SU-DHL-6 (cell line): ENCODE measurements around the gene NCAPG2.

Experiments used
- H2AFZ ChIP-seq: fragments of 200-600 bp; sonication (generic); 2 replicates; pipeline ENCODE4 v1.6.1; 2014; ENCODE audit warnings: low read depth, mild to moderate bottlenecking, moderate library complexity, mixed read lengths, antibody characterized with exemption, low read length; ENCODE audit not compliant: severe bottlenecking
- H3F3A ChIP-seq: fragments of 200-600 bp; shearing (Covaris generic); 2 replicates; pipeline ENCODE4 v1.6.0; 2016; ENCODE audit warnings: antibody characterized with exemption, mild to moderate bottlenecking; ENCODE audit not compliant: insufficient read depth
- H3K27ac ChIP-seq: fragments of 200-600 bp; sonication (generic); 2 replicates; pipeline ENCODE4 v1.5.1; 2016; ENCODE audit warnings: low read depth, mild to moderate bottlenecking, low read length, moderate library complexity, mixed read lengths
- H3K27me3 ChIP-seq: fragments of 200-600 bp; sonication (generic), shearing (Covaris generic); 2 replicates; pipeline ENCODE4 v1.6.0; 2014; ENCODE audit warnings: mild to moderate bottlenecking, low read length
- H3K36me3 ChIP-seq: fragments of 200-600 bp; sonication (generic); 2 replicates; pipeline ENCODE4 v1.6.1; 2014; ENCODE audit warnings: mild to moderate bottlenecking, low read length, mixed read lengths
- H3K4me2 ChIP-seq: fragments of 300-600, 200-600 bp; shearing (Covaris generic), sonication (generic); 2 replicates; pipeline ENCODE4 v1.6.0; 2014; ENCODE audit warnings: low read length, low read depth, mild to moderate bottlenecking; ENCODE audit not compliant: poor library complexity, severe bottlenecking
- H3K4me3 ChIP-seq: fragments of 200-600 bp; sonication (generic); 2 replicates; pipeline ENCODE4 v1.5.1; 2014; ENCODE audit warnings: antibody characterized with exemption, low read length, mild to moderate bottlenecking, mixed read lengths; ENCODE audit not compliant: insufficient read depth, poor library complexity, severe bottlenecking
- H3K79me2 ChIP-seq: fragments of 200-600 bp; sonication (generic); 2 replicates; pipeline ENCODE4 v1.6.1; 2014; ENCODE audit warnings: mild to moderate bottlenecking, low read length, moderate library complexity; ENCODE audit not compliant: insufficient read depth
- H3K9ac ChIP-seq: fragments of 200-600 bp; sonication (generic); 2 replicates; pipeline ENCODE4 v1.7.0; 2014; ENCODE audit warnings: mild to moderate bottlenecking, low read length
- H3K9me2 ChIP-seq: fragments of 200-600 bp; sonication (generic); replicated peaks from 2 replicates; pipeline ENCODE4 v1.6.1; 2014; ENCODE audit warnings: low read length; ENCODE audit not compliant: insufficient read depth
- H3K9me3 ChIP-seq: fragments of 200-600 bp; sonication (generic); 2 replicates; pipeline ENCODE4 v1.6.1; 2014; ENCODE audit warnings: low read length, mixed read lengths; ENCODE audit not compliant: insufficient read depth
- H4K20me1 ChIP-seq: fragments of 200-600 bp; sonication (generic); 2 replicates; pipeline ENCODE4 v1.6.1; 2014; ENCODE audit warnings: low read depth, mild to moderate bottlenecking, antibody characterized with exemption, low read length, moderate library complexity, mixed read lengths
- EZH2phosphoT487 ChIP-seq: fragments of 200-600 bp; sonication (generic), shearing (Covaris generic); conservative IDR thresholded peaks from 2 replicates; pipeline ENCODE4 v1.6.1; 2018; ENCODE audit warnings: mild to moderate bottlenecking, antibody characterized with exemption, low read length, moderate library complexity, mixed read lengths
- TF ChIP-seq, protein P1 (sequence below): fragments of 200-600 bp; sonication (generic); IDR thresholded peaks from one replicate; pipeline ENCODE4 v1.5.1; 2017; ENCODE audit warnings: antibody characterized with exemption, mild to moderate bottlenecking, low read length, moderate library complexity; ENCODE audit not compliant: insufficient read depth, poor library complexity, severe bottlenecking

The NCAPG2 gene

GRCh38 chr7:158731761-158732160, 27.2 kb upstream of the NCAPG2 start:
- H3K9me3 ChIP-seq, result no peaks in the 10 kb centered on the region
- H2AFZ ChIP-seq, result no peak overlapping the region
- H3K9ac ChIP-seq, result no peak overlapping the region
- H3K79me2 ChIP-seq, result no peaks in the 10 kb centered on the region
- TF ChIP-seq EZH2phosphoT487, result no peak
- TF ChIP-seq, protein P1, sequence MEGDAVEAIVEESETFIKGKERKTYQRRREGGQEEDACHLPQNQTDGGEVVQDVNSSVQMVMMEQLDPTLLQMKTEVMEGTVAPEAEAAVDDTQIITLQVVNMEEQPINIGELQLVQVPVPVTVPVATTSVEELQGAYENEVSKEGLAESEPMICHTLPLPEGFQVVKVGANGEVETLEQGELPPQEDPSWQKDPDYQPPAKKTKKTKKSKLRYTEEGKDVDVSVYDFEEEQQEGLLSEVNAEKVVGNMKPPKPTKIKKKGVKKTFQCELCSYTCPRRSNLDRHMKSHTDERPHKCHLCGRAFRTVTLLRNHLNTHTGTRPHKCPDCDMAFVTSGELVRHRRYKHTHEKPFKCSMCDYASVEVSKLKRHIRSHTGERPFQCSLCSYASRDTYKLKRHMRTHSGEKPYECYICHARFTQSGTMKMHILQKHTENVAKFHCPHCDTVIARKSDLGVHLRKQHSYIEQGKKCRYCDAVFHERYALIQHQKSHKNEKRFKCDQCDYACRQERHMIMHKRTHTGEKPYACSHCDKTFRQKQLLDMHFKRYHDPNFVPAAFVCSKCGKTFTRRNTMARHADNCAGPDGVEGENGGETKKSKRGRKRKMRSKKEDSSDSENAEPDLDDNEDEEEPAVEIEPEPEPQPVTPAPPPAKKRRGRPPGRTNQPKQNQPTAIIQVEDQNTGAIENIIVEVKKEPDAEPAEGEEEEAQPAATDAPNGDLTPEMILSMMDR, result no peak
- no peaks in the 10 kb centered on the region for H3K36me3 ChIP-seq
- no peaks in the 10 kb centered on the region for H3K9me2 ChIP-seq
- H3F3A ChIP-seq, result no peaks in the 10 kb centered on the region
- H4K20me1 ChIP-seq, result no peaks in the 10 kb centered on the region
- H3K27ac ChIP-seq, result no peak overlapping the region
- H3K4me3 ChIP-seq, result no peak overlapping the region
- H3K4me2 ChIP-seq, result no peak overlapping the region
- no peaks in the 10 kb centered on the region for H3K27me3 ChIP-seq

DNA sequence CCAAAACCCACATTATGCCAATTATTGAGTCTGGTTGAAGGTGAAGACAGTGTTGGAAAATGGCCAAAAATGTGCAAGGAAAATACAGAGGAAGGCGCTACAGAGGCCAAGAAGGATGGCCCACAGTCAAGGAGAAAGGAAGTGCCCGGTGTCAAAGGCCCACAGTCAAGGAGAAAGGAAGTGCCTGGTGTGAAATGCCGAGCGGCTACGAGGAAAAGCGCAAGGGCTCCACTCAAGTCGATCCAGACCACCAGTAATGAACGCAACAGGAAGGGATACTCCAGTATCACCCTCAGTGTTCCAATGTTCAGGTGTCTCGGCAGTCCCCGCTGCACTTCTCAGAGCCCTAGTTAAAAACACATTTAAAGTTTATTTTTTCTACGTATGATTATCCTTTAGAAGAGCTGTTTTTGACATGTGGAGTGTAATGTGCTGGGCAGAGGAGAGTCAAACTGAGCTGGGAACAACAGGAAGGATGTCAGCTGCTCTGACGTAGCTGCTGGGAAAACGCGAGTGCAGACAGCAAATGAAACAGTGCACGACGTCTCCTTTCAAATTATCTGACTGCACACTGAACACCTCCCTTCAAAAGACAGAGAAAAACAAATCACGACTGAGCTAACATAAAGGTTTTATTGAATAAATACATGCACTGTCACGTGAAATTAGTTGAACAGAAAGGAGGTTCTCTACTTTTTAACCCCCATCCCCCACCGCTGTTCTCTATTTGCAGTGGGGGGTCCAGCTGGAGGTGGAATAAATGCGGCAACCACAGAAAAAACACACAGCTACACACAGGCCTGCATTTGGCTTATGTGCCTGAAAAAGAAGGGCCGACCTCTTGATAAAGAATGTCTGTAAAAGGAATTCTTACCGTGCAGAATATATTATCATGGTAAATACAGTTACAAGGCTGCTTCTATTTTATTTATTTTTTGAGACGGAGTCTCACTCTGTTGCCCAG, 26.1 kb upstream of the NCAPG2 start:
- H3K4me2 ChIP-seq, result no peak overlapping the region
- H3K36me3 ChIP-seq, result no peaks in the 10 kb centered on the region
- H3K79me2 ChIP-seq, result no peaks in the 10 kb centered on the region
- H3K27ac ChIP-seq, result no peak overlapping the region
- no peaks in the 10 kb centered on the region for H3K9me2 ChIP-seq
- H3F3A ChIP-seq, result no peaks in the 10 kb centered on the region
- H3K27me3 ChIP-seq, result no peaks in the 10 kb centered on the region
- H3K9ac ChIP-seq, result no peak overlapping the region
- no peak overlapping the region for H3K4me3 ChIP-seq
- TF ChIP-seq EZH2phosphoT487, result no peak
- TF ChIP-seq, protein P1, result no peak
- no peak overlapping the region for H2AFZ ChIP-seq
- no peaks in the 10 kb centered on the region for H3K9me3 ChIP-seq
- H4K20me1 ChIP-seq, result no peaks in the 10 kb centered on the region

DNA sequence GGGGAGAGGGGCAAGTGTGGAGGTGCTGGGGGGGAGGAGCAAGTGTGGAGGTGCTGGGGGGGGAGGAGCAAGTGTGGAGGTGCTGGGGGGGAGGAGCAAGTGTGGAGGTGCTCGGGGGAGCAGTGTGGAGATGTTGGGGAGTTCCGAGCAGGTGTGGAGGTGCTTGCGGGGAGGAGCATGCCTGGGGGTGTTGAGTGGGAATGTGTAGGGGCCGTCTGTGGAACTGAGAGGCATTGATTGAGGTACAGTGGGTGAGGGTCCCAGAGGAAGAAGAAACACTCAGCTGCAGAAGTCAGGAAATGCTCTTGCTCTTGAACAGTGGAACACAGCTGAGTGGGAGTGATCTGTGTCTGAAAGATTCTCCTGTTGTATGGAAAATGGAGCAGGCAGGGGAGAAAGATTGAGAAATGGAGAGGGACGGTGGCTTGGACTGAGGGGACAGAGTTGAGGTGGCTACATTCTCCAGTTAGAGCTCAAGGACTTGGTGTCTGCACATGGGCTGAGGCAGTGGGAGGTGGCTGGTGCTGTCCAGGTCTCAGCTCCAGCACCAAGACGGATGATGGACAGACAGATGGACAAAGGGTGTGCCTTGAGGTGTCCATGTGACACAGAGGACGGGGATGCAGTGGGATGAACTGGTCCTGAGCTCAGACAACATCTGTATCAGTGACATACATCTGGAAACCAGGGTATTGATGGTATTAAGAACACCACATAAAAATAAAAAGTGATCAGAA, 25.2 kb upstream of the NCAPG2 start:
- no peaks in the 10 kb centered on the region for H3F3A ChIP-seq
- no peak overlapping the region for H3K4me2 ChIP-seq
- H3K36me3 ChIP-seq, result no peaks in the 10 kb centered on the region
- TF ChIP-seq, protein P1, result no peak
- no peak for TF ChIP-seq EZH2phosphoT487
- no peak overlapping the region for H2AFZ ChIP-seq
- H3K27me3 ChIP-seq, result no peaks in the 10 kb centered on the region
- no peak overlapping the region for H3K4me3 ChIP-seq
- no peak overlapping the region for H3K27ac ChIP-seq
- no peaks in the 10 kb centered on the region for H4K20me1 ChIP-seq
- no peaks in the 10 kb centered on the region for H3K9me3 ChIP-seq
- no peaks in the 10 kb centered on the region for H3K79me2 ChIP-seq
- H3K9ac ChIP-seq, result no peak overlapping the region
- no peaks in the 10 kb centered on the region for H3K9me2 ChIP-seq
